HG03457 (cell line): ENCODE measurements around the gene IQCH.
"Not testable (repeated sequence)": the region's sequence is repeated elsewhere in the genome, so short reads cannot be mapped to it uniquely, and the experiment has no call there.

Source experiments
- ATAC-seq: cut with Tn5 transposase; IDR thresholded peaks from one replicate; pipeline ENCODE4 v1.9.1; 2021; ENCODE audit warnings: moderate number of reproducible peaks; ENCODE audit not compliant: unreplicated experiment

IQCH gene

GRCh38 chr15:67433495-67434099, 179.0 kb downstream of the IQCH start:
- no peak for ATAC-seq

- ATAC-seq: not testable (repeated sequence)
These were observed 182.0 kb downstream of the IQCH start for GRCh38 chr15:67436351-67437250.

GRCh38 chr15:67444100-67444499, 189.5 kb downstream of the IQCH start:
- ATAC-seq: no peak

- ATAC-seq: no peak
These were observed 191.9 kb downstream of the IQCH start for GRCh38 chr15:67446449-67446848.

- not testable (repeated sequence) for ATAC-seq
These were observed 193.8 kb downstream of the IQCH start for GRCh38 chr15:67448372-67448771.

- not testable (repeated sequence) for ATAC-seq
These were observed 199.1 kb downstream of the IQCH start for GRCh38 chr15:67453703-67454102.

GRCh38 chr15:67456677-67457529, 202.3 kb downstream of the IQCH start:
- no peak for ATAC-seq

- no peak for ATAC-seq
These were observed 203.9 kb downstream of the IQCH start for GRCh38 chr15:67458331-67459029.

- no peak for ATAC-seq
These were observed 205.9 kb downstream of the IQCH start for GRCh38 chr15:67460521-67460920.

GRCh38 chr15:67461735-67462134, 207.1 kb downstream of the IQCH start:
- ATAC-seq: no peak

GRCh38 chr15:67462875-67463274, 208.3 kb downstream of the IQCH start:
- ATAC-seq: no peak

GRCh38 chr15:67463488-67463887, 208.9 kb downstream of the IQCH start:
- ATAC-seq: no peak

- no peak for ATAC-seq
These were observed 210.8 kb downstream of the IQCH start for GRCh38 chr15:67465196-67465952.

- ATAC-seq: no peak
These were observed 213.8 kb downstream of the IQCH start for GRCh38 chr15:67468416-67468815.

- ATAC-seq: no peak
These were observed 215.1 kb downstream of the IQCH start for GRCh38 chr15:67469680-67470079.

GRCh38 chr15:67472957-67473356, 218.4 kb downstream of the IQCH start:
- ATAC-seq: no peak

GRCh38 chr15:67474405-67475110, 220.0 kb downstream of the IQCH start:
- no peak for ATAC-seq

GRCh38 chr15:67479781-67480505, 225.4 kb downstream of the IQCH start:
- ATAC-seq: no peak

- ATAC-seq: no peak
These were observed 226.2 kb downstream of the IQCH start for GRCh38 chr15:67480741-67481140.
